MCF 10A (cell line): Measurements from ENCODE around the gene PGAP6. TPM values are rescaled to one million over a fixed set of nuclear protein-coding genes. Genes with fewer than 3 reads are reported as not detected.
A peak's percentile ranks its signal among the peaks of the same experiment; 100 is the strongest.
"Not testable (repeated sequence)": the region's sequence is repeated elsewhere in the genome, so short reads cannot be mapped to it uniquely, and the experiment has no call there.

Experiments
- BruUV-seq: library from RNA; stranded (reverse); fragments of 400-500 nt; replicated peaks from 2 replicates; lab custom pipeline; 2021; lab: Mats Ljungman, UMichigan
- CTCF ChIA-PET: fragments of 300-600 bp; sonication (Branson Sonifier 250); formaldehyde crosslinking; extraction: SDS; loops from one replicate; lab custom pipeline; 2021; ENCODE audit warnings: antibody characterized with exemption, inconsistent platforms; lab: Yijun Ruan, JAX
- POLR2A ChIA-PET: fragments of 300-600, 350-650 bp; sonication (Branson Sonifier 250); formaldehyde crosslinking; extraction: SDS; loops from one replicate; lab custom pipeline; 2020; ENCODE audit warnings: antibody characterized with exemption, inconsistent platforms; lab: Yijun Ruan, JAX
- DNase-seq: peaks from one replicate; pipeline ENCODE4 v3.0.0-alpha.2; 2018; ENCODE audit not compliant: unreplicated experiment
- H3K27ac Mint-ChIP-seq: one replicate; pipeline ENCODE4 v1.8.0; 2022; ENCODE audit warnings: mild to moderate bottlenecking, low read depth, mixed read lengths; ENCODE audit not compliant: unreplicated experiment
- H3K27me3 Mint-ChIP-seq: one replicate; pipeline ENCODE4 v1.8.0; 2022; ENCODE audit warnings: mixed read lengths; ENCODE audit not compliant: insufficient read depth, unreplicated experiment
- H3K36me3 Mint-ChIP-seq: one replicate; pipeline ENCODE4 v1.8.0; 2022; ENCODE audit warnings: mild to moderate bottlenecking, moderate library complexity, mixed read lengths; ENCODE audit not compliant: insufficient read depth, unreplicated experiment
- H3K4me1 Mint-ChIP-seq: one replicate; pipeline ENCODE4 v1.8.0; 2022; ENCODE audit warnings: mixed read lengths; ENCODE audit not compliant: insufficient read depth, unreplicated experiment
- H3K4me3 Mint-ChIP-seq: one replicate; pipeline ENCODE4 v1.8.0; 2022; ENCODE audit warnings: mild to moderate bottlenecking, moderate library complexity, mixed read lengths; ENCODE audit not compliant: unreplicated experiment
- H3K9me3 Mint-ChIP-seq: one replicate; pipeline ENCODE4 v1.8.0; 2022; ENCODE audit warnings: mixed read lengths; ENCODE audit not compliant: unreplicated experiment
- intact Hi-C: fragments of 100-400 bp; cut with micrococcal nuclease; formaldehyde crosslinking; loops from 2 replicates; pipeline ENCODE4 v1.14.1; 2022
- total RNA-seq: library from RNA; stranded (reverse); gene quantifications from 2 replicates; pipeline ENCODE4 v1.2.3, GENCODE V29; 2022
- TF ChIP-seq, protein P1 (sequence below): fragments of 200-600 bp; IDR thresholded peaks from one replicate; pipeline ENCODE4 v1.8.0; 2022; ENCODE audit warnings: antibody characterized with exemption, mild to moderate bottlenecking; ENCODE audit not compliant: unreplicated experiment

PGAP6 gene
- total RNA-seq, 1 experiment from 2014 or later: 18.3 TPM

DNA sequence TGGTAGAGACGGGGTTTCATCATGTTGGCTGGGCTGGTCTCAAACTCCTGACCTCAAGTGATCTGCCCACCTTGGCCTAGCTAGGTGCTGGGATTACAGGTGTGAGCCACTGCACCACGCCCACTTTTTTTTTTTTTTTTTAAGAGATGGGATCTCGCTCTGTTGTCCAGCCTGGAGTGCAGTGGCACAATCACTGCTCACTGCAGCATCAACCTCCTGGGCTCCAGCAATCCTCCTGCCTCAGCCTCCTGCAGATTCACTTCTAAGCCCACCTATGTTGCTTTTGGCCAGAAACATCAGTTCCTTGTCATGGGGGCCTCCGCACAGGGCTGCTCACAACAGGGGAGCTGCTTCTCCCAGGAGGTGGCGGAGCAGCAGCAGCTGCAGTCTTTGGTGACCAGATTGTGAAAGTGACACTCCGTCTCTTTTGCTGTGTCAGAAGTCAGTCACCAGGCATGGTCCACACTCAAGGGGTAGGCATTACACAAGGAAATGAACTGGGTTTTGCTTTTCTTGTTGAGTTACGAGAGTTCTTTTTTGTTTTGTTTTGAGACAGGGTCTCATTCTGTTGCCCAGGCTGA, 10.8 kb upstream of the PGAP6 start:
- H3K4me3 Mint-ChIP-seq: no peak overlapping the region
- BruUV-seq: no TSS peak
- H3K27ac Mint-ChIP-seq: no peak overlapping the region
- peaks cover 5% of the 10 kb centered on the region for H3K36me3 Mint-ChIP-seq
- H3K9me3 Mint-ChIP-seq: no peaks in the 10 kb centered on the region
- POLR2A ChIA-PET: interaction anchor here (0.6 to 1.3 kb wide), 3 partner anchors 9 to 32 kb away, joined by 3 read pairs; partner anchors contain the start of genes DECR2 and RAB11FIP3
- TF ChIP-seq, protein P1, sequence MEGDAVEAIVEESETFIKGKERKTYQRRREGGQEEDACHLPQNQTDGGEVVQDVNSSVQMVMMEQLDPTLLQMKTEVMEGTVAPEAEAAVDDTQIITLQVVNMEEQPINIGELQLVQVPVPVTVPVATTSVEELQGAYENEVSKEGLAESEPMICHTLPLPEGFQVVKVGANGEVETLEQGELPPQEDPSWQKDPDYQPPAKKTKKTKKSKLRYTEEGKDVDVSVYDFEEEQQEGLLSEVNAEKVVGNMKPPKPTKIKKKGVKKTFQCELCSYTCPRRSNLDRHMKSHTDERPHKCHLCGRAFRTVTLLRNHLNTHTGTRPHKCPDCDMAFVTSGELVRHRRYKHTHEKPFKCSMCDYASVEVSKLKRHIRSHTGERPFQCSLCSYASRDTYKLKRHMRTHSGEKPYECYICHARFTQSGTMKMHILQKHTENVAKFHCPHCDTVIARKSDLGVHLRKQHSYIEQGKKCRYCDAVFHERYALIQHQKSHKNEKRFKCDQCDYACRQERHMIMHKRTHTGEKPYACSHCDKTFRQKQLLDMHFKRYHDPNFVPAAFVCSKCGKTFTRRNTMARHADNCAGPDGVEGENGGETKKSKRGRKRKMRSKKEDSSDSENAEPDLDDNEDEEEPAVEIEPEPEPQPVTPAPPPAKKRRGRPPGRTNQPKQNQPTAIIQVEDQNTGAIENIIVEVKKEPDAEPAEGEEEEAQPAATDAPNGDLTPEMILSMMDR: no peak
- intact Hi-C loops: loop anchor here (1.0 to 5.0 kb wide), 2 partner anchors 133 to 195 kb away; no protein-coding TSS in a partner anchor
- DNase-seq: no peak
- no peaks in the 10 kb centered on the region for H3K4me1 Mint-ChIP-seq
- H3K27me3 Mint-ChIP-seq: no peaks in the 10 kb centered on the region
- CTCF ChIA-PET: interaction anchor here (0.6 to 0.9 kb wide), 4 partner anchors 16 to 335 kb away, joined by 3 to 10 read pairs (median 3); no protein-coding TSS in a partner anchor

DNA sequence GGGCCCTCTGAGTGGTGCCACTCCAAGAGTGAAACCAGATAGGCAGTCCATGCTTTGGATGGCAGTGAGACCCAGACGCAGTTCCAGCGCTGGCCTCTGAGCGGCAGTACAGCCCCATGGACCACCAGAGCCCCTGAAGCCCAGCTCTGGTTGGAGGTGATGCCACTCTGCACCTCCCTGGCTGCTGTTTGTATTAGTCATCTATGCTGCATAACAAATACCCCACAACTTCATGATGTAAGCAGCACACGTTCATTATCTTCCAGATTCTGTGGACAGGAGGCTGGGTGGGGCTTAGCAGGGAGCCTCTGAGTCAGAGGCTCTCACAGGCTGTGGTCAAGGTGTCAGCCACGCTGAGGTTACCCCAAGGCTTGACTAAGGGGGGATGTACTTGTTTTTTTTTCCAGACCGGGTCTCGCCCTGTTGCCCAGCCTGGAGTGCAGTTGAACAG, 10.1 kb upstream of the PGAP6 start:
- CTCF ChIA-PET: interaction anchor here (0.6 to 0.9 kb wide), 3 partner anchors 17 to 335 kb away, joined by 3 to 10 read pairs (median 3); no protein-coding TSS in a partner anchor
- intact Hi-C loops: loop anchor here (1.0 to 5.0 kb wide), 2 partner anchors 133 to 195 kb away; no protein-coding TSS in a partner anchor
- no peak overlapping the region for H3K27ac Mint-ChIP-seq
- no peaks in the 10 kb centered on the region for H3K9me3 Mint-ChIP-seq
- no peaks in the 10 kb centered on the region for H3K4me1 Mint-ChIP-seq
- TF ChIP-seq, protein P1: peak; percentile 88
- POLR2A ChIA-PET: interaction anchor here (1.3 kb wide), 1 partner anchor 33 kb away, joined by 3 read pairs; the partner anchor contains the start of gene RAB11FIP3
- no peaks in the 10 kb centered on the region for H3K27me3 Mint-ChIP-seq
- DNase-seq: peak; percentile 70
- H3K36me3 Mint-ChIP-seq: peaks cover 5% of the 10 kb centered on the region
- BruUV-seq: no TSS peak
- no peak overlapping the region for H3K4me3 Mint-ChIP-seq

DNA sequence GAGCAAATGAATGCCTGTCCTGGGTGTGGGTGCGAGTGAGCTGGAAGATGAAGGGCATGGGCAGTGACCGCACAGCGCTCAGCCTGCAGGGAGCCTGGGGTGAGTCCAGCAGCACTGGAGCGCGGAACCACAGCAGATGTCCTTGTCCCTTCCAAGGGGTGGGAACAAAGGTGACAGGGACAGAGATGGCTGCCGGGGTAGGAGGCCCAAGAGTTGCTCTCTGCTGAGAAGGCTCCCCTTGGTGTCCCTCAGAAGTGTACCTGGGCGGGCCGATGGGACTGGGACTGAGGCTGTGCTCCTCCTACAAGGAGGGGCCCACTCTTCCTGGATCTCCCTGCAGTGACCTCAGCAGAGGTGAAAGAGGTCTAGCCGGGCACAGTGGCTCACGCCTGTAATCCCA, 7.6 kb upstream of the PGAP6 start:
- no peaks in the 10 kb centered on the region for H3K4me1 Mint-ChIP-seq
- ChIA-PET POLR2A (no interaction called here), CTCF (no interaction called here)
- no peaks in the 10 kb centered on the region for H3K9me3 Mint-ChIP-seq
- H3K27me3 Mint-ChIP-seq: no peaks in the 10 kb centered on the region
- no peak overlapping the region for H3K4me3 Mint-ChIP-seq
- H3K27ac Mint-ChIP-seq: no peak overlapping the region
- no TSS peak for BruUV-seq
- no peaks in the 10 kb centered on the region for H3K36me3 Mint-ChIP-seq
- intact Hi-C loops: no loop called here
- TF ChIP-seq, protein P1: no peak
- no peak for DNase-seq

DNA sequence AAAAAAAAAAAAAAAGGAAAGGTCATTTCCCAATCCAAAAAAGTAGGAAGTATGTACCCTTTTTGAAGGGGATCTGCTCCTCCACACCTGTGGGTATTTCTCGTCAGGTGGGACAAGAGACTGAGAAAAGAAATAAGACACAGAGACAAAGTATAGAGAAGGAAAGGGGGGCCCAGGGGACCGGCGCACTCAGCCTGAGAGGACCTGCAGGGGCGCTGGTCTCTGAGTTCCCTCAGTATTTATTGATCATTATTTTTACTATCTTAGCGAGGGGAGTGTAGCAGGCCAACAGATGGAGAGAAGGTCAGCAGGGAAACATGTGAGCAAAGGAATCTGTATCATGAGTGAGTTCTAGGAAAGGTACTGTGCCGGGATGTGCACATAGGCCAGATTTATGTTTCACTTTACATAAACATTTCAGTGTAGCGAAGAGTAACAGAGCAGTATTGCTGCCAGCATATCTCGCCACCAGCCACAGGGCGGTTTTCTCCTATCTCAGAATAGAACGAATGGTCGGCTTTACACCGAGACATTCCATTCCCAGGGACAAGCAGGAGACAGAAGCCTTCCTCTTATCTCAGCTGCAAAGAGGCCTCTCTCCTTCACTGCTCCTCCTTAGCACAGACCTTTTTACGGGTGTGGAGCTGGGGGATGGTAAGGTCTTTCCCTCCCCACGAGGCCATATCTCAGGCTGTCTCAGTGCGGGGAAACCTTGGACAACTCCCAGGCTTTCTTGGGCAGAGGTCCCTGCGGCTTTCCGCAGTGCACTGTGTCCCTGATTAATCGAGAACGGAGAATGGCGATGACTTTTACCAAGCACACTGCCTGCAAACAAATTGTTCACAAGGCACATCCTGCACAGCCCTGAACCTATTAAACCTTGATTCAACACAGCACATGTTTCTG, 6.2 kb upstream of the PGAP6 start:
- BruUV-seq, H3K27ac Mint-ChIP-seq, H3K36me3 Mint-ChIP-seq, H3K4me3 Mint-ChIP-seq, H3K4me1 Mint-ChIP-seq, DNase-seq, H3K27me3 Mint-ChIP-seq, H3K9me3 Mint-ChIP-seq, POLR2A ChIA-PET: not testable (repeated sequence)
- intact Hi-C loops: loop anchor here (2.0 kb wide), 1 partner anchor 107 kb away; no protein-coding TSS in a partner anchor
- CTCF ChIA-PET: interaction anchor here (0.7 kb wide), 2 partner anchors 153 to 221 kb away, joined by 3 read pairs; no protein-coding TSS in a partner anchor
